NOMO-1 (cell line): ENCODE measurements around the gene ZNF48.
A peak's percentile ranks its signal among the peaks of the same experiment; 100 is the strongest.

Experiments used
- DNase-seq, 2 experiments: peaks; one replicate each; lab custom pipeline; 2025; ENCODE audit not compliant: unreplicated experiment in 2 of 2; lab: John Stamatoyannopoulos, UW

ZNF48 gene

DNA sequence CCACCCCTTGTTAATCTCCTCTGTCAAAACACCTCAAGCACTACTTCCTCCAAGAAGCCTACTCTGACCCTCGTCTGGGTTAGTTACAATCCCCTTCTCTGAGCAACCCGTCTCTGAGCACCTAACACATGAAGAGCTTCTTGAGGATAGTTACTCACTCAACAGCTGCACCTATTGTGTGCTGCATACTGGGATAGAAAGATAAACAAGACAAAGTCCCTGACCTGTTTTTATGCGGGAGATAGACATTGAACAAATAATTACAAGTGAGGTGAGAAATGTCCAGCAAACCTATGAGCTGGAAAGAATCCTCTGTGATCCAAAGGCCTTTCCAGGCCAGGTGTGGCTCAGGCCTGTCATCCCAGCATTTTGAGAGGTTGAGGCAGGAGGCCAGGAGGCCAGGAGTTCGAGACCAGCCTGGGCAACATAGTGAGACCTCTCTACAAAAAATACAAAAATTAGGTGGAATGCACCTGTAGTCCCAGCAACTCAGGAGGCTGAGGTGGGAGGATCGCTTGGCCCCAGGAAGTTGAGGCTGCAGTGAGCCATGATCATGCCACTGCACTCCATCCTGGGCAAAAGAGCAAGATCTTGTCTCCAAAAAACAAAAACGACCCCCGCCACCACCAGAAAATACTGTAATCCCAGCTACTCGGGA lies 6.7 kb downstream of the ZNF48 start:
- DNase-seq = no peak

- DNase-seq = no peak
Observed at GRCh38 chr16:30406795-30407101, 11.5 kb downstream of the ZNF48 start.

DNA sequence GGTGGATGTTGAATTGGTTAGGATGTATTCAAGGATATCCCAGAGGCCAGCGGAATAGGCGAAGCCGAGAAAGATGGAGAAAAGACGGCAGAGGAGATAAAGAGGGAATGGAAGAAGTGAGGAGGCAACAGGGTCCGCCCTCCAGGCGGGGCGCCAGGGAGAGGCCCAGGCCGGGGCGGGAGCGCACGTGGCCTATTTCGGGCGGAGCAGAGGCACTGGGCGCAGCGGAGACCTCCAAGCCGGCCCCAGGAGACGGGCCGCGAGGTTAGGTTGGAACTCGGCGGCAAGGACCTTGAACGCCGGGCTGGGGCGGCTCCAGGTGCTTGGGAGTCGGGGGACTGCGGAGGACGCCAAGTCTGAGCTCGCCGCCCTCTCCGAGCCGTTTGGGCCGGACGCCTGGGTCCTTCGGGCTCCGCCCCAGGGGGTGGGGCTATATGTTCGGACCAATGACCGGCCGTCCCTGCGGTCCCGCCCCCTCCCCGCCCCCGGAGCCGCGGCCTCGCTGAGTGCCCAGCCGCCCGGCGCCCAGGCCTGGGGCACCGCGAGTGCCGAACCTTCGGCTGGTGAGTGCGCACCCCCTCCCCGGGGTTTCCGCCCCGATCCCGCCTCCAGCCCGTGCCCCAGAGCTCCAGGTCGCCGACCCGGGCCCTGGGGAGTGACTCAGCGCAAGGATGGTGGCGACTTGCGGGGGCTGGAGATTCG lies 12.0 kb downstream of the ZNF48 start, which contains the start of gene ZNF771:
TSS of gene ZNF771 (plus strand) at position 505 of the 702 bp plus-strand sequence. CDS start 448 bp downstream, outside the sequence.
- peak; percentile 88 to 95 for DNase-seq

DNA sequence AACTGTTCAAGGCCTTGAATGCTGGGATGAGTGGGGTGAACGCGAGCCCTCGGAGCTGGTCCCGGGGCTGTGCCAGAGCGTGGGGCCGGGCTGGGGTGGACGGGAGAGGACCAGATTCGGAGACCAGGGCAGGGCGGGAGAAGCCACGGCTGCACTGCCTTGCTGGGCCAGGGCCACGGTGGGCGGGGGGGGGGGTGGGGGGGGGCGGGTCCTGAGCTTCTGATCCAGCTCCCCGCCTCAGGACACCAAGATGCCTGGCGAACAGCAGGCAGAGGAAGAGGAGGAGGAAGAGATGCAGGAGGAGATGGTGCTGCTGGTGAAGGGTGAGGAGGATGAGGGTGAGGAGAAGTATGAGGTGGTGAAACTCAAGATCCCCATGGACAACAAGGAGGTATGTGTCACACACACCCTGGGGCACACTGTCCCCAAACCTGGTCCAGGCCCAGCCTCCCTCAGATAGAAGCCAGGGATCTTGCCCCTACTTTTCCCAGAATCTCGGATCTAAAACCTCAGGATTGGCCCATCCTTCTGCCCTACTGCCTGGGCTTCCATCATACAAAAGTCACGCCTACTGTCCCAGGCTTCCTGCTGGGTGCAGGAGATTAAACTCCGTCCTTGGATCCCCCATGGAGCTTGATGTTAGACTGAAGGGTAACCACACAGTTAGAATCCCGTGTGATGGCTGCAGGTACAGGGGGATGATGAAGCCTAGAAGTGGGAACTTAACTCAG lies 12.7 kb downstream of the ZNF48 start:
- DNase-seq = peak in 1 of 2 experiments; percentile 11

- peak; percentile 72 to 80 for DNase-seq
Observed at GRCh38 chr16:30409125-30410060, 14.2 kb downstream of the ZNF48 start.

GRCh38 chr16:30413112-30413806 lies 18.0 kb downstream of the ZNF48 start:
- DNase-seq = no peak

GRCh38 chr16:30414159-30414558 lies 18.9 kb downstream of the ZNF48 start:
- no peak for DNase-seq

GRCh38 chr16:30416047-30416603 lies 20.9 kb downstream of the ZNF48 start:
- no peak for DNase-seq

- no peak for DNase-seq
Observed at GRCh38 chr16:30416624-30417528, 21.7 kb downstream of the ZNF48 start.

GRCh38 chr16:30417529-30418349 lies 22.5 kb downstream of the ZNF48 start:
- DNase-seq = peak; percentile 90

GRCh38 chr16:30418350-30419181 lies 23.3 kb downstream of the ZNF48 start:
- DNase-seq = no peak

GRCh38 chr16:30421010-30421409 lies 25.8 kb downstream of the ZNF48 start:
- no peak for DNase-seq

DNA sequence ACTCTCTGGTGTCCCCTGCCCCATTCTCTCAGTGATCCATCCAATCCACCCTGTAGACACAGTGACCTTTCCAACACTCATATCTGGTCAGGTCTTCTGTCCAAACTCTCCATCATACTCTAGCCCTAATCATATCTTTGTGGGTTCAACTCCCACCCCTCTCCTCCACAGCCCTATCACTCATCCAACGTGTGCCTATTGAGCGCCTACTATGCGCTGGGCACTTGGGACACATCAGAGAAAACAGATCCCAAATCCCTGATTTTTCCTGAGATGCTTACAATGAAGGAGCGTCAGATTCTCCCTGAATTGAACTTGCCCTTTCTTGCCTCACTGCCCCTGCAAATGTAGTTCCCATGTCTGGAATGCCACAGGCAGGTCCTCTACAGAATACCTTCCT lies 32.8 kb downstream of the ZNF48 start:
- DNase-seq = no peak

DNA sequence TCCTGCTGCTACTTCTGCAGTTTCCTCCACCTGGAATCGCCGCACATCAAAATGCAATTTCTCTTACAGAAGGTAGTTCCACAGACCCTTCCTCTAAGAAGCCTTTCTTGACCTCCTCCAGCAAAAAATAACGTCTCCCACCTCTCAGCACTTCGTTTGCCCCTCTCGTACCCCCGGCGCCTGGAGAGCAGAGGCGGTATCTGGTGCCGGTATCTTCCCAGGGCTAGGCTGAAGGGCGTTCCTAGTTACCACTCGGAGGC lies 34.1 kb downstream of the ZNF48 start:
- DNase-seq = no peak

- DNase-seq = peak; percentile 100
Observed at GRCh38 chr16:30429678-30430427, 34.6 kb downstream of the ZNF48 start, which contains the start of gene DCTPP1. Gene DCTPP1, minus strand, starts transcription at chr16:30430030. Its CDS starts 50 bp downstream, at chr16:30429980.

GRCh38 chr16:30430428-30430970 lies 35.3 kb downstream of the ZNF48 start:
- DNase-seq = peak; percentile 73 to 75
